Neural progenitor cell (in vitro differentiated cells): Measurements from ENCODE around the gene CETN2. TPM values are rescaled to one million over a fixed set of nuclear protein-coding genes. Genes with fewer than 3 reads are reported as not detected.

ENCODE experiments used
- DNase-seq: peaks from one replicate; pipeline ENCODE4 v3.0.0-alpha.2; 2016; ENCODE audit warnings: low spot score
- H2AFZ ChIP-seq: fragments of 200-600 bp; sonication (generic); replicated peaks from 2 replicates; pipeline ENCODE4 v1.6.1; 2016; ENCODE audit warnings: antibody characterized with exemption
- H3F3A ChIP-seq: fragments of 200-600 bp; sonication (generic); 2 replicates; pipeline ENCODE4 v1.6.1; 2016; ENCODE audit warnings: antibody characterized with exemption, low read depth
- H3K27ac ChIP-seq: fragments of 200-600 bp; sonication (generic); 2 replicates; pipeline ENCODE4 v1.5.1; 2016; ENCODE audit warnings: mild to moderate bottlenecking
- H3K27me3 ChIP-seq: fragments of 200-600 bp; sonication (generic); 2 replicates; pipeline ENCODE4 v1.6.1; 2016; ENCODE audit warnings: mild to moderate bottlenecking, moderate library complexity
- H3K36me3 ChIP-seq: fragments of 200-600 bp; sonication (generic); 2 replicates; pipeline ENCODE4 v1.5.1; 2016
- H3K4me1 ChIP-seq: fragments of 200-600 bp; sonication (generic); 2 replicates; pipeline ENCODE4 v1.6.1; 2016; ENCODE audit warnings: mixed run types
- H3K4me2 ChIP-seq: fragments of 200-600 bp; sonication (generic); 2 replicates; pipeline ENCODE4 v1.6.1; 2016
- H3K4me3 ChIP-seq: fragments of 200-600 bp; sonication (generic); 2 replicates; pipeline ENCODE4 v1.5.1; 2016
- H3K79me2 ChIP-seq: fragments of 200-600 bp; sonication (generic); 2 replicates; pipeline ENCODE4 v1.6.1; 2016; ENCODE audit warnings: low read depth
- H3K9ac ChIP-seq: fragments of 200-600 bp; sonication (generic); 2 replicates; pipeline ENCODE4 v1.6.1; 2016
- H3K9me3 ChIP-seq: fragments of 200-600 bp; sonication (generic); 2 replicates; pipeline ENCODE4 v1.5.1; 2016; ENCODE audit warnings: low read depth
- H4K20me1 ChIP-seq: fragments of 200-600 bp; sonication (generic); 2 replicates; pipeline ENCODE4 v1.6.1; 2016; ENCODE audit warnings: low read depth
- H3K27ac Mint-ChIP-seq: 3 replicates; pipeline ENCODE4 v1.8.0; 2021; ENCODE audit warnings: mixed read lengths
- H3K27me3 Mint-ChIP-seq: 2 replicates; pipeline ENCODE4 v1.8.0; 2022; ENCODE audit warnings: low read depth, mild to moderate bottlenecking, inconsistent platforms, moderate library complexity, mixed read lengths; ENCODE audit not compliant: insufficient read depth
- H3K36me3 Mint-ChIP-seq: 3 replicates; pipeline ENCODE4 v1.8.0; 2021; ENCODE audit warnings: mixed read lengths
- H3K4me1 Mint-ChIP-seq: 3 replicates; pipeline ENCODE4 v1.8.0; 2021; ENCODE audit warnings: mixed read lengths
- H3K4me3 Mint-ChIP-seq: 3 replicates; pipeline ENCODE4 v1.8.0; 2021; ENCODE audit warnings: mild to moderate bottlenecking, moderate library complexity, mixed read lengths
- H3K9me3 Mint-ChIP-seq: 3 replicates; pipeline ENCODE4 v1.8.0; 2020; ENCODE audit warnings: mixed read lengths
- EZH2 ChIP-seq: fragments of 200-600 bp; sonication (generic); IDR thresholded peaks from 2 replicates; pipeline ENCODE4 v1.6.1; 2017; ENCODE audit warnings: antibody characterized with exemption, mild to moderate bottlenecking, moderate library complexity
- EZH2phosphoT487 ChIP-seq: fragments of 200-600 bp; sonication (generic); IDR thresholded peaks from 2 replicates; pipeline ENCODE4 v1.6.1; 2017; ENCODE audit warnings: antibody characterized with exemption
- total RNA-seq: library from RNA; depleted of rRNA; stranded (reverse); fragments of >200 nt; gene quantifications from 2 replicates; pipeline ENCODE4 v1.2.3, GENCODE V29; 2015; ENCODE audit warnings: low replicate concordance
- TF ChIP-seq, protein P1 (sequence below): fragments of 200-600 bp; sonication (generic); IDR thresholded peaks from 2 replicates; pipeline ENCODE4 v1.5.1; 2017; ENCODE audit warnings: antibody characterized with exemption, mild to moderate bottlenecking

CETN2 gene
- total RNA-seq, 1 donor from 2014 or later, result 82.3 TPM

GRCh38 chrX:152813206-152813605 is 17.4 kb downstream of the CETN2 start:
- no peaks in the 10 kb centered on the region for H3K9me3 Mint-ChIP-seq
- Histone ChIP-seq H3K27me3 (no peaks in the 10 kb centered on the region), H3F3A (no peaks in the 10 kb centered on the region), H4K20me1 (no peaks in the 10 kb centered on the region), H3K4me2 (no peak overlapping the region), H3K4me1 (no peaks in the 10 kb centered on the region), H3K36me3 (no peaks in the 10 kb centered on the region), H3K9me3 (no peaks in the 10 kb centered on the region), H3K9ac (no peak overlapping the region), H3K79me2 (no peaks in the 10 kb centered on the region), H3K4me3 (no peak overlapping the region), H3K27ac (no peak overlapping the region), H2AFZ (no peak overlapping the region)
- peaks cover 6% of the 10 kb centered on the region for H3K4me1 Mint-ChIP-seq
- no peak overlapping the region for H3K4me3 Mint-ChIP-seq
- H3K36me3 Mint-ChIP-seq, result no peaks in the 10 kb centered on the region
- no peak for DNase-seq
- TF ChIP-seq EZH2phosphoT487 (no peak), EZH2 (no peak)
- TF ChIP-seq, protein P1, sequence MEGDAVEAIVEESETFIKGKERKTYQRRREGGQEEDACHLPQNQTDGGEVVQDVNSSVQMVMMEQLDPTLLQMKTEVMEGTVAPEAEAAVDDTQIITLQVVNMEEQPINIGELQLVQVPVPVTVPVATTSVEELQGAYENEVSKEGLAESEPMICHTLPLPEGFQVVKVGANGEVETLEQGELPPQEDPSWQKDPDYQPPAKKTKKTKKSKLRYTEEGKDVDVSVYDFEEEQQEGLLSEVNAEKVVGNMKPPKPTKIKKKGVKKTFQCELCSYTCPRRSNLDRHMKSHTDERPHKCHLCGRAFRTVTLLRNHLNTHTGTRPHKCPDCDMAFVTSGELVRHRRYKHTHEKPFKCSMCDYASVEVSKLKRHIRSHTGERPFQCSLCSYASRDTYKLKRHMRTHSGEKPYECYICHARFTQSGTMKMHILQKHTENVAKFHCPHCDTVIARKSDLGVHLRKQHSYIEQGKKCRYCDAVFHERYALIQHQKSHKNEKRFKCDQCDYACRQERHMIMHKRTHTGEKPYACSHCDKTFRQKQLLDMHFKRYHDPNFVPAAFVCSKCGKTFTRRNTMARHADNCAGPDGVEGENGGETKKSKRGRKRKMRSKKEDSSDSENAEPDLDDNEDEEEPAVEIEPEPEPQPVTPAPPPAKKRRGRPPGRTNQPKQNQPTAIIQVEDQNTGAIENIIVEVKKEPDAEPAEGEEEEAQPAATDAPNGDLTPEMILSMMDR, result no peak
- H3K27me3 Mint-ChIP-seq, result no peaks in the 10 kb centered on the region
- no peak overlapping the region for H3K27ac Mint-ChIP-seq

- no peak overlapping the region for H3K4me2 ChIP-seq
- Mint-ChIP-seq H3K27me3 (no peaks in the 10 kb centered on the region), H3K36me3 (no peaks in the 10 kb centered on the region), H3K4me3 (no peak overlapping the region), H3K27ac (peak overlapping the region; percentile 30), H3K9me3 (no peaks in the 10 kb centered on the region), H3K4me1 (peaks cover 6% of the 10 kb centered on the region)
- H3K4me3 ChIP-seq, result no peak overlapping the region
- H3K9me3 ChIP-seq, result no peaks in the 10 kb centered on the region
- H3F3A ChIP-seq, result no peaks in the 10 kb centered on the region
- H3K4me1 ChIP-seq, result no peaks in the 10 kb centered on the region
- H3K27me3 ChIP-seq, result no peaks in the 10 kb centered on the region
- H2AFZ ChIP-seq, result no peak overlapping the region
- DNase-seq, result peak; percentile 42
- no peaks in the 10 kb centered on the region for H4K20me1 ChIP-seq
- TF ChIP-seq EZH2, result no peak
- TF ChIP-seq, protein P1, result no peak
- no peak for TF ChIP-seq EZH2phosphoT487
- H3K9ac ChIP-seq, result no peak overlapping the region
- H3K79me2 ChIP-seq, result no peaks in the 10 kb centered on the region
- H3K36me3 ChIP-seq, result no peaks in the 10 kb centered on the region
- H3K27ac ChIP-seq, result no peak overlapping the region
Measured at GRCh38 chrX:152810403-152810802, 20.2 kb downstream of the CETN2 start.

DNA sequence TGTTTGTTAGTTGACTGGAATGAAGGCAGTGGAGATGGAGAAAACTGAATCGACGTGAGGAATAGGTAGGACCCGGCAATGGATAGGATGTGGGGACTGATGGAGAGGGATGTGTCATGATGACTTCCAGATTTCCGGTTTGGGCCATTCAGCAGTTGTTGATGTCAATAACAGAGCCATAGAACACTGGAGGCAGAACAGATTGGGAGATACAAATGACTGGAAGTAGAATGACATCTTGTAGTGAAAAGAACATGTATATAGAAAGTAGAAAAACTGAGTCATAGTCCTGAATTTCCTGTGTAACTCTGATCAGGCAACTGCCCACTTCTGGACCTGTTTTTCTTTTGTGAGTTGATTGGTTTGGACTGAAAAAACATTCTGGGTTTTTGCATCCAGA is 24.5 kb downstream of the CETN2 start:
- Mint-ChIP-seq H3K27ac (no peak overlapping the region), H3K9me3 (no peaks in the 10 kb centered on the region)

More for the DNA sequence above, 24.5 kb downstream of the CETN2 start:
- H4K20me1 ChIP-seq, result no peaks in the 10 kb centered on the region
- H3F3A ChIP-seq, result no peaks in the 10 kb centered on the region
- no peak overlapping the region for H2AFZ ChIP-seq
- no peak overlapping the region for H3K27ac ChIP-seq
- H3K36me3 Mint-ChIP-seq, result no peaks in the 10 kb centered on the region
- no peaks in the 10 kb centered on the region for H3K9me3 ChIP-seq
- no peak overlapping the region for H3K4me3 Mint-ChIP-seq
- no peaks in the 10 kb centered on the region for H3K36me3 ChIP-seq
- H3K27me3 ChIP-seq, result no peaks in the 10 kb centered on the region
- no peak overlapping the region for H3K9ac ChIP-seq
- no peak for DNase-seq
- H3K4me2 ChIP-seq, result no peak overlapping the region
- no peak overlapping the region for H3K4me3 ChIP-seq
- TF ChIP-seq EZH2, result no peak
- no peak for TF ChIP-seq EZH2phosphoT487
- TF ChIP-seq, protein P1, result no peak
- no peaks in the 10 kb centered on the region for H3K27me3 Mint-ChIP-seq
- no peaks in the 10 kb centered on the region for H3K79me2 ChIP-seq
- H3K4me1 Mint-ChIP-seq, result peaks cover 6% of the 10 kb centered on the region
- no peaks in the 10 kb centered on the region for H3K4me1 ChIP-seq
